ENCODE results near the gene PKHD1. TPM values are rescaled to one million over a fixed set of nuclear protein-coding genes. Genes with fewer than 3 reads are reported as not detected.

Gene PKHD1
- total RNA-seq, 1 experiment from 2014 or later = 0.43 TPM

DNA sequence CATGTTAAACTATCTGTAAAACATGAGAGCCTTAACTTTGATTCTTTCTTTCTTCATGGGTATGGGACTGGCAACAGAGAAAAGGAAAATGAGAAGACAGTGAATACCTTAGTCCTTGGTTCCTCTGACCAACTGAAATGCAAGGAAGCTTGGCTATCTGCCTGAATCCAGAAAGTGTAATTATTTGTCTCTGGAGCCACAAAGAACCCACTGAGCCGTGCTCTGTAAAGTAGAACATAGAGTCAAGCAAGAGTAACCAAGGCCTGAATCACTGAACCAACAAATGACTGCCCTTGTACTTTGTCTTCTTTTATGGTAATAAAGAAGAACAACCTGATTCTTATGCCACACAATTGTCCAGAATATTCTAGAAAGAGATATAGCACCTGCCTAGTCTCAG lies 27.6 kb downstream of the PKHD1 start:
- no peak for DNase-seq (ENCODE audit: low spot score)
- intact Hi-C loops (cut with micrococcal nuclease; ENCODE audit: unreplicated experiment) = loop anchor here (5.0 kb wide), 2 partner anchors 102 to 202 kb away; no protein-coding TSS in a partner anchor
- no TSS peak for BruUV-seq (replicated peaks)
- Histone ChIP-seq H3K9me3 (ENCODE audit: low read depth, low read length, poor library complexity, severe bottlenecking) (no peaks in the 10 kb centered on the region), H3K36me3 (ENCODE audit: insufficient read depth, low read length, poor library complexity, severe bottlenecking) (no peaks in the 10 kb centered on the region), H3K27me3 (replicated peaks; ENCODE audit: insufficient read depth, low read depth, low read length, poor library complexity) (no peaks in the 10 kb centered on the region), H3K4me1 (ENCODE audit: insufficient read depth, low read length, poor library complexity, severe bottlenecking) (peaks cover 38% of the 10 kb centered on the region), H3K4me3 (ENCODE audit: low read depth, low read length, poor library complexity, severe bottlenecking) (no peak overlapping the region), H3K27ac (ENCODE audit: low read depth, low read length, poor library complexity, severe bottlenecking) (no peak overlapping the region)
- TF ChIP-seq EZH2 (IDR thresholded peaks at IDR 0.05; ENCODE audit: borderline replicate concordance, low read depth, low read length, poor library complexity, severe bottlenecking) = no peak
- TF ChIP-seq, protein P1, sequence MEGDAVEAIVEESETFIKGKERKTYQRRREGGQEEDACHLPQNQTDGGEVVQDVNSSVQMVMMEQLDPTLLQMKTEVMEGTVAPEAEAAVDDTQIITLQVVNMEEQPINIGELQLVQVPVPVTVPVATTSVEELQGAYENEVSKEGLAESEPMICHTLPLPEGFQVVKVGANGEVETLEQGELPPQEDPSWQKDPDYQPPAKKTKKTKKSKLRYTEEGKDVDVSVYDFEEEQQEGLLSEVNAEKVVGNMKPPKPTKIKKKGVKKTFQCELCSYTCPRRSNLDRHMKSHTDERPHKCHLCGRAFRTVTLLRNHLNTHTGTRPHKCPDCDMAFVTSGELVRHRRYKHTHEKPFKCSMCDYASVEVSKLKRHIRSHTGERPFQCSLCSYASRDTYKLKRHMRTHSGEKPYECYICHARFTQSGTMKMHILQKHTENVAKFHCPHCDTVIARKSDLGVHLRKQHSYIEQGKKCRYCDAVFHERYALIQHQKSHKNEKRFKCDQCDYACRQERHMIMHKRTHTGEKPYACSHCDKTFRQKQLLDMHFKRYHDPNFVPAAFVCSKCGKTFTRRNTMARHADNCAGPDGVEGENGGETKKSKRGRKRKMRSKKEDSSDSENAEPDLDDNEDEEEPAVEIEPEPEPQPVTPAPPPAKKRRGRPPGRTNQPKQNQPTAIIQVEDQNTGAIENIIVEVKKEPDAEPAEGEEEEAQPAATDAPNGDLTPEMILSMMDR (conservative IDR thresholded peaks at IDR 0.05; ENCODE audit: low read depth, low read length) = no peak
- POLR2A ChIA-PET (ENCODE audit: low non-redundant PET) = no interaction called here
- CTCF ChIA-PET = no interaction called here

DNA sequence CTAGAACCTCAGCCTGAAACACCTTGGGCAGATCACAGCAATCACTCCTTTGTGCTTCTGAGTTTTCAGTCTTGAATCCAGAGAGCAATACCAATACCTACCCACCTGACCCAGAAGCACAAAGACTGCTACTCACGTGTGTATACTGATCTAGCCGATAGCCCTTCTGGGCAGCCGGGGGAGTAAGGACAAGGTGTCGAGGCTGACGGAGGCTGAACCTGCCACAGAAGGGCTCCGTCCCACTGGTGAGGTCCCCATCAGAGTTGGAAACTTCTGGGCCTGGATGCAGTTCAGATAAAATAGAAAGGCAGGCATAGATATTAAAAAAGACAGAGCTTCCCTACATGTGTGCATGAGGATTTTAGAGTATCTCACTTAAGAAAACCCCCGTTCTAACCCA lies 32.0 kb downstream of the PKHD1 start:
- no peak for DNase-seq (ENCODE audit: low spot score)
- POLR2A ChIA-PET (ENCODE audit: low non-redundant PET) = no interaction called here
- H3K4me1 ChIP-seq (ENCODE audit: insufficient read depth, low read length, poor library complexity, severe bottlenecking) = peaks cover 35% of the 10 kb centered on the region
- no peaks in the 10 kb centered on the region for H3K9me3 ChIP-seq (ENCODE audit: low read depth, low read length, poor library complexity, severe bottlenecking)
- CTCF ChIA-PET = no interaction called here
- no TSS peak for BruUV-seq (replicated peaks)
- H3K4me3 ChIP-seq (ENCODE audit: low read depth, low read length, poor library complexity, severe bottlenecking) = no peak overlapping the region
- H3K27me3 ChIP-seq (replicated peaks; ENCODE audit: insufficient read depth, low read depth, low read length, poor library complexity) = no peaks in the 10 kb centered on the region
- H3K27ac ChIP-seq (ENCODE audit: low read depth, low read length, poor library complexity, severe bottlenecking) = no peak overlapping the region
- no peaks in the 10 kb centered on the region for H3K36me3 ChIP-seq (ENCODE audit: insufficient read depth, low read length, poor library complexity, severe bottlenecking)
- intact Hi-C loops (cut with micrococcal nuclease; ENCODE audit: unreplicated experiment) = no loop called here
- TF ChIP-seq EZH2 (IDR thresholded peaks at IDR 0.05; ENCODE audit: borderline replicate concordance, low read depth, low read length, poor library complexity, severe bottlenecking) = no peak

DNA sequence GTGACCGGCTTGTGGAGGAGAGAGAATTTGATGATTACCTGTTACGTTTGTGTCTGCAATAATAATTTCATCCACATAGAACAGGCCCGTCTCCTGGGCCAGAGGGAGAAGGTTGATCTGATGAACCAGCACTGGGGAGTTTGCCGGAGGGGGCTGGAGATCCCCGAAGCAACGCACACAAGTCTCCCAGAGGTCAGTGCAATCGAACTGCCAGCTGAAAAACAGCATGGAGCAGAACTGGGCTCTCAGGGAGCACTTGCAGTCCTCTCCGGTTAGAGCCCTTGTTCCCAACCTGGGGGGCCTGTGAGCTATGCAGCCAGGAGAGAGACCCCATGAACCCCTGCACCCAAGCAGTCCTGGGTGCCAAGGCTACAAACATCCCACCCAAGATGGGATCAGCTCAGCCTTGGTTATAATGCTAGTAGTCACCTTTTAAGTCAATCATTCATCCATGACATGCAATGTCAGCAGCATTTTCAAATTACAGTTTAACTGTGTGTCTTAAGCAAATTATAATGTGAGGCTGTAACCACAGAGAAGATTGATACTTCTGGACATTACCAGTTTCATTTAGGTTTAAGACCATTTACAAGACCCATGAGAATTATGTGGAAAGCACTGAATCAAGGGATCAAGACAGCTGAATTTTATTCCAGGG lies 34.2 kb downstream of the PKHD1 start:
- no peak for DNase-seq (ENCODE audit: low spot score)
- intact Hi-C loops (cut with micrococcal nuclease; ENCODE audit: unreplicated experiment) = no loop called here
- Histone ChIP-seq H3K27me3 (replicated peaks; ENCODE audit: insufficient read depth, low read depth, low read length, poor library complexity) (no peaks in the 10 kb centered on the region), H3K27ac (ENCODE audit: low read depth, low read length, poor library complexity, severe bottlenecking) (peak overlapping the region; percentile 9), H3K4me3 (ENCODE audit: low read depth, low read length, poor library complexity, severe bottlenecking) (no peak overlapping the region), H3K9me3 (ENCODE audit: low read depth, low read length, poor library complexity, severe bottlenecking) (no peaks in the 10 kb centered on the region), H3K36me3 (ENCODE audit: insufficient read depth, low read length, poor library complexity, severe bottlenecking) (no peaks in the 10 kb centered on the region), H3K4me1 (ENCODE audit: insufficient read depth, low read length, poor library complexity, severe bottlenecking) (peaks cover 31% of the 10 kb centered on the region)
- ChIA-PET CTCF (no interaction called here), POLR2A (ENCODE audit: low non-redundant PET) (no interaction called here)
- BruUV-seq (replicated peaks) = no TSS peak
- TF ChIP-seq EZH2 (IDR thresholded peaks at IDR 0.05; ENCODE audit: borderline replicate concordance, low read depth, low read length, poor library complexity, severe bottlenecking) = no peak
- TF ChIP-seq, protein P1 (conservative IDR thresholded peaks at IDR 0.05; ENCODE audit: low read depth, low read length) = no peak

DNA sequence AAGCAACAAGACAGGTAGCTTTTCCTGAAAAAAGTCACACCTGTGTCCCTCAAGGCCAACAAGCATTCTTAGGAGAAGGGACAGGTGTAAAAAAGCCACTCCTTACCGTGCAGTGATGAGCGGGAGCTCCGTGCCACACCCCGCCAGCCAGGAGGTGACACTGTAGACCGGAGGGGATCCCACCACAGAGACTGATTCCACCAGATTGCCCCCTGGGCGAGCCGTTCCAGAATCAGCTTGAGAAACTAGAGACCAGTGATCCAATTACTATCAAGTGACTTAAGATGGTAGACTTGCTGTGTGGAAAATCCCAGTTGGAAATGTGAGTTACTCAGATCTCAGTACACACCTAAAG lies 37.4 kb downstream of the PKHD1 start:
- Histone ChIP-seq H3K27me3 (replicated peaks; ENCODE audit: insufficient read depth, low read depth, low read length, poor library complexity) (no peaks in the 10 kb centered on the region), H3K4me1 (ENCODE audit: insufficient read depth, low read length, poor library complexity, severe bottlenecking) (peaks cover 34% of the 10 kb centered on the region), H3K9me3 (ENCODE audit: low read depth, low read length, poor library complexity, severe bottlenecking) (no peaks in the 10 kb centered on the region), H3K4me3 (ENCODE audit: low read depth, low read length, poor library complexity, severe bottlenecking) (no peak overlapping the region), H3K36me3 (ENCODE audit: insufficient read depth, low read length, poor library complexity, severe bottlenecking) (no peaks in the 10 kb centered on the region), H3K27ac (ENCODE audit: low read depth, low read length, poor library complexity, severe bottlenecking) (no peak overlapping the region)
- ChIA-PET CTCF (interaction anchor here (1.0 kb wide), 5 partner anchors 13 to 183 kb away, joined by 3 to 7 read pairs (median 3); no protein-coding TSS in a partner anchor), POLR2A (ENCODE audit: low non-redundant PET) (interaction anchor here (0.5 kb wide), 1 partner anchor 17 kb away, joined by 4 read pairs; no protein-coding TSS in a partner anchor)
- intact Hi-C loops (cut with micrococcal nuclease; ENCODE audit: unreplicated experiment) = no loop called here
- TF ChIP-seq, protein P1 (conservative IDR thresholded peaks at IDR 0.05; ENCODE audit: low read depth, low read length) = no peak
- no peak for TF ChIP-seq EZH2 (IDR thresholded peaks at IDR 0.05; ENCODE audit: borderline replicate concordance, low read depth, low read length, poor library complexity, severe bottlenecking)
- no TSS peak for BruUV-seq (replicated peaks)
- DNase-seq (ENCODE audit: low spot score) = no peak
